GM12801 (cell line): ENCODE results near the gene TUBB8.

Experiments
- TF ChIP-seq, protein P1 (sequence below): IDR thresholded peaks from one replicate; pipeline ENCODE4 v1.5.1; 2011; ENCODE audit warnings: control low read depth; ENCODE audit not compliant: insufficient read length; ENCODE audit errors: extremely low read depth

The TUBB8 gene

DNA sequence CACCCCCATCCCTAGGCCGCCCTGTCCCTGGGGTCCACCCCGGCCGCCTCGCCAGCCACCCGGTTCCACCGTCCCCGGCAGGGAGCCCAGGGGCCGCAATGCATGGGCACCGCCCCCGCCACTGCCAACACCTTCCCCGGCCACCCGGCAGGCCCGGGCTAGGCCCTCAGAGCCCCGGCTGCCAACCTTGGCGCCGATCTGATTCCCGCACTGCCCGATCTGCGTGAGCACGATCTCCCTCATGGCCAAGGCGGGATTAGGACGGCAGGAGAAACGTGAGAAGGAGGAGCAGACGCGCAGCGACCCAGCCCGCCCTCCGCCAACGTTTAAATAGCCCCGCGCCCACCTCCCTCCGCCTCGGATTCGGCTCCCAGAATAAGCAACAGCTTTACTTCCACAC, at the start of gene TUBB8:
TSS of gene TUBB8 (minus strand) at position 301 of the 400 bp plus-strand sequence. CDS start at position 243, 58 bp downstream.
- TF ChIP-seq, protein P1, sequence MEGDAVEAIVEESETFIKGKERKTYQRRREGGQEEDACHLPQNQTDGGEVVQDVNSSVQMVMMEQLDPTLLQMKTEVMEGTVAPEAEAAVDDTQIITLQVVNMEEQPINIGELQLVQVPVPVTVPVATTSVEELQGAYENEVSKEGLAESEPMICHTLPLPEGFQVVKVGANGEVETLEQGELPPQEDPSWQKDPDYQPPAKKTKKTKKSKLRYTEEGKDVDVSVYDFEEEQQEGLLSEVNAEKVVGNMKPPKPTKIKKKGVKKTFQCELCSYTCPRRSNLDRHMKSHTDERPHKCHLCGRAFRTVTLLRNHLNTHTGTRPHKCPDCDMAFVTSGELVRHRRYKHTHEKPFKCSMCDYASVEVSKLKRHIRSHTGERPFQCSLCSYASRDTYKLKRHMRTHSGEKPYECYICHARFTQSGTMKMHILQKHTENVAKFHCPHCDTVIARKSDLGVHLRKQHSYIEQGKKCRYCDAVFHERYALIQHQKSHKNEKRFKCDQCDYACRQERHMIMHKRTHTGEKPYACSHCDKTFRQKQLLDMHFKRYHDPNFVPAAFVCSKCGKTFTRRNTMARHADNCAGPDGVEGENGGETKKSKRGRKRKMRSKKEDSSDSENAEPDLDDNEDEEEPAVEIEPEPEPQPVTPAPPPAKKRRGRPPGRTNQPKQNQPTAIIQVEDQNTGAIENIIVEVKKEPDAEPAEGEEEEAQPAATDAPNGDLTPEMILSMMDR: no peak

DNA sequence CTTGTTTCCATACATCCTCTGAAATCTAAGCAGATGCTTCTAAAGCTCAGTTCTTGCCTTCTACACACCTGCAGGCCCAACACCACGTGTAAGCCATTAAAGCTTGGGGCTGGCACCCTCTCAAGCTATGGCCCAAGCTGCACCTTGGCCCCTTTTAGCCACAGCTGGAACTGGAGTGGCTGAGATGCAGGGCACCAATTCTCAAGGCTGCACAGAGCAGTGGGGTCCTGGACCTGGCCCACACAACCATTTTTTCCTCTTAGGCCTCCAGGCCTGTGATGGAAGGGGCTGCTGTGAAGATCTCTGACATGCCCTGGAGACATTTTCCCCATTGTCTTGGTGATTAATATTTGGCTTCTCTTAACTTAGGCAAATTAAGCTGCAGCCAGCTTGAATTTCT, 47.4 kb upstream of the TUBB8 start:
- TF ChIP-seq, protein P1: no peak

DNA sequence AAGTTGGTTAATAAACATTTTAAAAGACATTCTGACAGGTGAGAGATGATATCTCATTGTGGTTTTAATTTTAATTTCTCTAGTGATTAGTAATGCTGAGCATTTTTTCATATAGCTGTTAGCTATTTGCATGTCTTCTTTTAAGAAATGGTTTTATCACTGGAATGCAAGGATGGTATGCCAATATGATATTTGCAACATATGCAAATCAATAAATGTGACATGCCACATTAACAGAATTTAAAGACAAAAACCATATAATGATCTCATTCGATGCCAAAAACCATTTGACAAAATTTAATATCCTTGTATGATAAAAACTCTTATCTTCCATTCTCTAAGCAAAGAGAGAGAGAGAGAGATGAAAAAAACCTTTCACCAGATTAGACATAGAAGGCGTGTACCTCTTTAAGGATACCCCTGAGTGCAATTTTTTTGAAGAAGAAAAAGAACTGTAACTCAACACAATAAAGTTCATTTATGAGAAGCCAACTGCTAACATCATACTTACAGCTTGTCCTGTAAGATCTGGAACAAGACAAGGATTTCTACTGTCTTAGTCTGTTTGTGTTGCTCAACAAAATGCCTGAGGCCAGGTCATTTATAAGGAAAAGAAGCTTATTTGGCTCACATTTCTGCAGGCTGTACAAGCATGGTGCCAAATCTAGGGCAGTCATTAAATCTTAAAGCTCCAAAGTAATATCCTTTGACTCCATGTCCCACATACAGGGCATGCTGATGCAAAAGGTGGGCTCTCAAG, 46.4 kb upstream of the TUBB8 start:
- TF ChIP-seq, protein P1: no peak

DNA sequence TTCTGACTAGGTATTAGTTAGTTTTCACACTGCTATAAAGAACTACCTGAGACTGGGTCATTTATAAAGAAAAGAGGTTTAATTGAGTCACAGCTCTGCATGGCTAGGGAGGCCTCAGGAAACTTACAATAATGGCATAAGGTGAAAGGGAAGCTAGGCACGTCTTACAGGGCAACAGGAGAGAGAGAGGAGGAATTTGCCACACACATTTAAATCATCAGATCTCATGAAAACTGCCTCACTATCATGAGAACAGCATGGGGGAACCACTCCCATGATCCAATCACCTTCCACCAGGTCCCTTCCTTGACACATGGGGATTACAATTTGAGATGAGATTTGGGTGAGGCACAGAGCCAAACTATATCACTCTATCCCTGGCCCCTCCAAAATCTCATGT, 45.5 kb upstream of the TUBB8 start:
- TF ChIP-seq, protein P1: no peak

DNA sequence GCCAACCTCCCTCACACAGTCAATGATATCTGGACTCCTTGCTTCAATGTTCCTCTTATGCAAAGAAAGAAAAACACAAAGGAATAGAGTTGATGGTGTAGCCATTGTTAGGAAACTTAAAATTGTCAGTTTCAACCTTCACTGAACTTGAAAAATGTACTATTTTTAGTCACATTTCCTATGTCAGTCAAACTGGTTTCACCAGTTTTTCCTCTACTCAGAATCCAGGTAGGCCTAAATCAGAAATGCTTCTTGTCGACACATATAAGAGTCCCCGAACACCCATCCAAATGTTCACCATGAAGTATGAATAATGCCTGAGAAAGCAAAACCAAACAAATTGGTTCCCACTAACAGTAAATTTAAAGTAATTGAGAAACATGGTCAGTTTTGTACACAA, 43.8 kb upstream of the TUBB8 start:
- TF ChIP-seq, protein P1: no peak

DNA sequence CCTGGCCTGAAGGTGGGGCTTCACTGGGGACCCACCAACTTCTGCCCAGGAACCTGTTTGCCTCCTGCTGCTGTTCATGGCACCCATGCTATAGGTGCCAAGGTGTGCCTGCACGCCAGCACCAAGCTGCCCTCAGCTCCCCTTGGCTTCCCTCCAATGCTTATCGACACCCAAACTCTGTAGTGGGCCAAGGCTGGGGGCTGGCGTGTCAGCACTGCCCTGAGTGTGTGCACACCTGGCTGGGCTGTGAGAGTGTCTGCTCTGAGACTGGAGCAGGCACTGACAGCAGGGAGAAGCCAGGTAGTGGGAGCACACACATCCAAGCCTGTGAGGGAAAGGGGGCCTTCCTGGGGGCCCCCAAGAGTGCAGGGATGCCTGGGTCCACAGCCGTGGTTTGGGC, 43.1 kb upstream of the TUBB8 start:
- TF ChIP-seq, protein P1: no peak

DNA sequence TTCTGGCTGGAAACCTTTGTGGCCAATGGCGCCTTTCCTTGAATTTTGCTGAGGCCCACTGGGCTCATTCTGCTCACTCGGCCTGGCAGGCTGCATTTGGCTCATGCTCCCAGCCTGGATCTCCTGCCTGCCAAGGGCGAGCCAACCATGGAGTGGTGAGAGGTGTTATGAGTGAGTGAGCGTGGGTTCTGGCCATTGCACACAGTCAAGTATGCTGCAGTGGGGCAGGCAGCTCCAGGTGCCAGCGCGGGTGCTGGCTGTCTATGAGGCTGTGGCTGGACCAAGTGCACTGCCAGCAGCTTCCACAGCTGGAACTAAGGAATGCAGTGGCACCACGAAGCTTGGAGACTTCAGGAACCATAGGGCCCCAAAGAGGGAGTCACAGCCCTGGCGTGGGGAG, 42.2 kb upstream of the TUBB8 start:
- TF ChIP-seq, protein P1: no peak
